Midbrain (tissue), 1 donor: ENCODE data around the gene PSME2.

Source experiments
- DNase-seq: peaks from one replicate; lab custom pipeline; 2025; lab: John Stamatoyannopoulos, UW

PSME2 gene

DNA sequence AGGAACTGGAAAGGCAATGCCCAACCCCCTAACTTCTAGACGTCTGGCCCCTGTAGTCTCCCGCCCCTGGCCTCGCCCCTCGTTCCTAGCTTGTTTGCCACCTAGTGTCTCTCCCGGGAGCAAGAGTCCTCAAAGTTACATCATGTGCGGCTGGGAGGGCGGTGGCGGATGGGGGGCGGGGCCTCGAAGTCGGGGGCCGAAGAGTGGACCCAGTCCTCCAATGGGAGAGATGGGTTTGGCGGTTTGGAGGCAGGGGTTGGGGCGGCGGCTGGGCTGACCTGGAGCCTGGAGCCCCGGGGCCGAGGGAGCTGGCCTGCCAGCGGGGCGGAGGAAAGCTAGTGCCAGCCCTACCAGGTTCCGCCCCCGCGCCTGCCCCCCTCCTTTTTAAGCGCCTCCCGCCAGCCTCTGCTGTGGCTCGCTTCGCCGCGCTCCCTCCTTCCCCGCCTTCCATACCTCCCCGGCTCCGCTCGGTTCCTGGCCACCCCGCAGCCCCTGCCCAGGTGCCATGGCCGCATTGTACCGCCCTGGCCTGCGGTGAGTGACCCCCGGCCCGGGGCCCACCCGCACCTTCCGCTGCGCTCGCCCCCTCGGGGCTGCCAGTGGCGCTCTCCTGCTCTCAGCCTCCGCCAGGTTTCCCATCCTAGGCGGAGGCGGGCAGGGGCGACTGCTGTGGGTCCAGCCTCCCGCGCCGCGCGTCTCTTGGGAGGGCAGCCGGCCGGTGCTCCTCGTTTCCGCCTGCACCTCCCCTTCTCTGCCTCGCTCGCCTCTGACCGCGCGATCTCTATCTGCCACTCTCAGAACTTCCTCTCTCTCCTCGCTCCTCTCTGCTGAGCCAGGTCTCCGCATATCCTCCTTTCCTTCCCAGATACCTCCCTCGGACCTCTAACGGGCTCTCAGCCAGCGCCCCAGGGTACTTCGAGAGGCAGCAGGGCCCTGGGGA lies 52.2 kb downstream of the PSME2 start, which contains the start of gene PCK2:
TSS of gene PCK2 (plus strand) at position 411 of the 940 bp plus-strand sequence. CDS start at position 506, 95 bp downstream.
- peak; percentile 66 for DNase-seq
